Activated gamma-delta T cell treated with Interleukin-2 at 50 U/mL for 16 hours (primary cell): ENCODE data around the gene TRIM17.
"Not testable (repeated sequence)": the region's sequence is repeated elsewhere in the genome, so short reads cannot be mapped to it uniquely, and the experiment has no call there.

Experiments
- DNase-seq: peaks from one replicate; pipeline ENCODE4 v3.0.0-alpha.2; 2020

TRIM17 gene

DNA sequence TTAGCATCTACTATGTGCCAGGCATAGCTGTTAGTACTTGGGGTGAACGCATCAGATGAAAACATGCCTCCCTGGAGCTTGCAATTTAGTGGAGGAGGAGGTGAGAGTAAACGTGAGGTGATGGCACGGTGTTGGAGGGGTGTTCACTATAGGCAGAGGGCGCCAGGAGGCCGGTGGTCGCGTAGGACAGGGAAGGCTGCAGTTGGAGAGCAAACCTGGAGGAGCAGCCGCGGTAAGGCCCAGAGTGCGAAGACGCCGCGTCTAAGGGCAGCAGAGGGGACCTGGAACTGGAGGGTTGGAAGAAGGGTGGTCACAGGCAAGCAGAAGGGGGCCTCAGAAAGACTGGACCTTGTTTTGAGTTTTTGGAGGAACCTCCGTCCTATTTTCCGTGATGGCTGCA, 30.2 kb upstream of the TRIM17 start:
- DNase-seq: no peak

DNA sequence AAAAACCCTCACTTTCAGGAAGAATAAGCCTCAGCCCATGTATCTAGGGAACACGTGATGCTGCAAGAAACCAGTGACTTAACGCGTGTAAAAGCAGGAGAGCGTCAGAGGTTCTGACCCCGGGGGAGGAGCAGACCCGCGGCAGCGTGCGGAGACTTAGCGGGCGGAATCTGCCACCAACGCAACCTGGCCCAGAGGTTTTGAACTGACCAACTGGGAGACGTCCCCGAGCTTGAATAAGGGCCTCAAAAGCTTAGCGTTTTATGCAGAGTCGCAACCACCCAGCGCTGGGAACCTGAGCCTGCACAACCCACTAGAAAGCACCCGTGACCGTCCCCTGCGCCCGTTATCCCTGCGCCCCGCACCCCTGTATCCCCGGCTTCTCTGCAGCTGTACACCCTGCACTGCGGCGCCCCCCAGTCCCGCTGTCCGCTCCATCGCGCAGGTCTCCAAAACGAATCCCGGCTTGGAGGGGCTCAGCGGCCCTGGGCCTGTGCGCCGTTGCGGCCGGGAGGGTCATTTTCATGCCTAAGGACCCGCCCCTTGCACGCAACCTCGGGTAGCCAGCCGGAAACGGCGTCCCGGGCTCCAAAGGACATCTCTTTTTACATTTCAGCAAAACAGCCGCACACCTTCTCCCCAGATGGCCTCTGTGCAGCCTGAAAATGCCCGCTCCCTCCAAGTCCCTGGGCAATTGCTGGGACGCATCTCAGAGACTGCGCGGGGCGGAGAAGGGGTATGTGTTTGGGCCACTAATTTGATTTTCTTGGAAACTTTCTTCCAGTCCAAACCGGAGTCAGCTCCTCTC, 29.4 kb upstream of the TRIM17 start:
- no peak for DNase-seq

DNA sequence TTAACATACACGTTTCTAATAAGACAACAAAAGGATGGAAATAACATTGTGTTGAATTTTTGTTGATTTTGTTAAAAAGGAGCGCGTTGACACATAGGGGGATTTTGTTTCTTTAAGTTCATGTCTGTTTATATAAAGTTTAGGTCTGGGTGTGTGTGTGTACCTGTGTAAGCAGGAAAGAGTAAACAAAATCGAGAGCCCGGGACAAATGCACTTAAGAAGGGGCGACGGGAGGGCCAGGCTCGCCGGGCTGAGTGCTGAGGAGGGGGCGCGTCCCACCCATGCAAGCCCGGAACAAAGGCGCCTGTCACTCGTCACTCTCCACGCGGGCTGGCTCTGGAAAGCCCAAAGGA, 28.8 kb upstream of the TRIM17 start:
- no peak for DNase-seq

DNA sequence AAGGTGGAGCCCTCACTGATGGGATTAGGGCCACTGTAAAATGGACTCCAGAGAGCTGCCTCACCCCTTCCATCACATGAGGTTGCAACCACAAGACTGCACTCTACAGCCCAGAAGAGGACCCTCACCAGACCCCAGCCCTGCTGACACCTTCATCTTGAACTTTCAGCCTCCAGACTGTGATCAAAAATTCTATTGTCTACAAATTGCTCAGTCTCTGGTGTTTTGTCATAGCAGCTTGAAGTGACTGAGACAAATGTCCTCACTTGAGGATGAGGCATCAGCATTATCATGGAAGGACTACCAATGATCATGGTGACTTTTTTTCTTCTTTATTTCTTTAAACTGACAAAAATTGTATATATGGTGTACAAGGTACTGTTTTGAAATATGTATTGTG, 26.7 kb upstream of the TRIM17 start:
- no peak for DNase-seq

DNA sequence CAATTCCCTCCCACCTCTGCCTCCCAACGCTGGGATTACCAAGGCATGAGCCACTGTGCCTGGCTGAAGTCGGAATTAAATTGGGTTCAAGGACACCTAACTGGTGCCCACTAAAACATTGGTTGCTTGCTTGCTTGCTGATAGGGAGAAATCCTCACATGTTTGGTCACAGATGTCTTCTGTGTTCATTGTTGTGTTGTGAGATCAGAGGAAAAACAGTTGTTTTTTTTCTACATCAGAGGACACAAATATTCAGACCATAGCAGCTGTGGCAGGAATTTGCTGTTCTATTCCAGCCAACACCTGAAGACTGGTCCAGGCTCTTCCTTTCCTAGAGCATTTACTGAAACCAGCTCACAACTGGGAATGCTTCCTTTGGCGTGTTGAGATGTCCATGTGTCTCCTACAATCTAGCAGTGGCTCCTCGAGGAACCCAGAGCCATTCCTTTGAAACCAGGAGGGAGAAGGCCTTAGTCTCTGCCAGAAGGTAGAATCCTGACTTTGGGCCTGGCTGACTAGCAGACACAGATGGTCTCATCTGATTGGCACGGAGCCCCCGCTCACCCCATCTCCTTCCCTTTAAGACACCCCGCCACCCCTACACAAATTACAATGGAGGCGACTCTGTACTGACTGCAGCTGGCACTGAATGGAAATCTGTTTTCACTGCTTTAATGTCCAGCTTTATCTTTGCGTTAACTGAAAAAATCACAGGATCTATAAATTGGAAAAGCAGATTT, 24.3 kb upstream of the TRIM17 start:
- DNase-seq: no peak

DNA sequence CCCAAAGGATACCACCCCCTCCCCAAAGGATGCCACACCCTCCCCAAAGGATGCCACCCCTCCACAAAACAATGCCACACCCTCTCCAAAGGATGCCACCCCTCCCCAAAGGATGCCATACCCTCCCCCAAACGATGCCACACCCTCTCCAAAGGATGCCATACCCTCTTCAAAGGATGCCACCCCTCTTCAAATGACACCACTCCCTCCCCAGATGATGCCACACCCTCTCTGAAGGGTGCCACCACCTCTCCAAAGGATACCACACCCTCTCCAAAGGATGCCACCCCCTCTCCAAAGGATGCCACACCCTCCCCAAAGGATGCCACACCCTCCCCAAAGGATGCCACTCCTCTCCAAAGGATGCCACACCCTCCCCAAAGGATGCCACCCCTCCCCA, 21.6 kb upstream of the TRIM17 start:
- DNase-seq: no peak

DNA sequence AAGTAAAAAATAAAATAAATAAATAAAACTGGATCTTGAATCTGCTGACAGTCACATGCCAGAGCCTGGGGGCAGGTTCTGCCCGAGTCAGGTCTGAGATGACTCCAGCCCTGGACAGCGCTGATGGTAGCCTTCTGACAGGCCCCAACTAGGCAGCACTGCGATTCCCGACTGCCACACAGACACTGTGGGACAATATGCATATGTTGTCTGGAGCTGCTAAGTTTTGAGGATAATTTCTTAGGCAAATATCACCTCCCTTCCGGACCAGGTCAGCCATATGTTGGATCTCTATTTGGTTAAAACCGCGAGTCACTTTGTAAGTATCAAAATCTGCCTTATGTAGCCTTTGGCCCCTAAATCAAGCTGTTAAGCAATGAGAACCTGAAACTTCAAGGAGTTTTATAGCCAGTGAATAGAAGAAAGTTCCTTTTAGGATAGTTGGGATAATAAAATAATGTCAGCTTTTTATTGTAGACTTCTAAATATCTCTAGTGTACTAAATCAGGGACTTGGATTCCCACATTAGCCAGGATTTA, 20.8 kb upstream of the TRIM17 start:
- no peak for DNase-seq

DNA sequence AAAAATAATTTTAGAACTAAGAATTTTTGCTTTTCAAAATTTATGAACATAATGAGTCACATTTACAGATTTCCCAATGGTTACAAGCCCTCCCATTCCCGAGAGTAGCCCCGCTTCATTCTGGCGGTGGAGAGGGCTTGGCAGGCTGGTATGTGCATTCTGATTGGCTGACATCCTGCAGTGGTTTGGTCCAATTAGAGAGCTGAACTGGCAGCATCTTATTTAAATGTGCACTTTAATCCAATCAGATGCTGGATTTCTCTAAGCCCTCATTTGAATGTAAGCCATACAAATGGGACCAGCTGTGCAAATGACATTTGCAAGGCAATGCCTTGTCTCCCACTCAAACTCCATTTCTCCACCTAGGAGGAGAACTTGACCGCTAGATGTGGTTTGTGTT, 18.0 kb upstream of the TRIM17 start:
- no peak for DNase-seq

DNA sequence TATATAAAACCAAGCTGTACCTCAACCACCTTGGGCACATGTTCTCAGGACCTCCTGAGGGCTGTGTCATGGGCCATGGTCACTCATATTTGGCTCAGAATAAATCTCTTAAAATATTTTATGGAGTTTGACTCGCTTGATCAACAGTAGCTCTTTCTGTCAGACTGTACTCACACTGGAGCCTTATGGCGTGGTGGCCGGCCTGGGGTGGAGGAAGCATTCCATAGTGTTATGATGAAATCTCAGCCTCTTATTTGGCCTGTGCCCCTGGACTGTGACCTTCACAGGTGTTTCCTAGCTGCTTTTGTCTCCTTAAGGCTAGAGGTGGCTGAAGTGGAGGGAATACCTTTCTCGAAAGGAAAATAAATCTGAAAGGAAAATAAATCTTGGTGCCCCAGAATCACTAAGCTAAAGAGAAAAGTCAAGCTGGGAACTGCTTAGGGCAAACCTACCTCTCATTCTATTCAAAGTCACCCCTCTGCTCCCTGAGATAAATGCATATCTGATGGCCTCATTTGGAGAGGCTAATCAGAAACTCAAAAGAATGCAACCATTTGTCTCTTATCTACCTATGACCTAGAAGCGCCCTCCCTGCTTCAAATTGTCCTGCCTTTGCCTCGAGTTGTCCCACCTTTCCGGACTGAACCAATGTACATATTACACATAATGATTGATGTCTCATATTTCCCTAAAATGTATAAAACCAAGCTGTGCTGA, 16.8 kb upstream of the TRIM17 start:
- DNase-seq: not testable (repeated sequence)

DNA sequence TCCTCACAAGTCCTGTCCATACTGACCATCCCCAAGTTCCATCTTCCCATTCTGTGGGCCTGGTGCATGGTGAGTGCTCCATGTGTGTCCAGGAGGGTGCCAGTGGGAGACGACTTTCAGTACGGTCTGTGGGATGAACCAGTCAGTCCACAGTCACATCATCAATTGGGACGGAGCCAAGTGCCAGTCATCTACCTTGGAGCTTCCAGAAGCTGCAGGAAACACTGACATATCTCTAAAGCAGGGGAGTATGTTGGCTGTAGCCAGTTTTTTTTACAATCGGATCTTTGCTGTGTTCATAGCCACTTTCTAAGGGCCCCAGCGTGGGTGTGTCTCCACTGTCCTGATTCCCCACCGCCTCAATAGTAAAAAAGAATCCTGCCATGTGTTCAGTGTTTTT, 13.6 kb upstream of the TRIM17 start:
- no peak for DNase-seq

DNA sequence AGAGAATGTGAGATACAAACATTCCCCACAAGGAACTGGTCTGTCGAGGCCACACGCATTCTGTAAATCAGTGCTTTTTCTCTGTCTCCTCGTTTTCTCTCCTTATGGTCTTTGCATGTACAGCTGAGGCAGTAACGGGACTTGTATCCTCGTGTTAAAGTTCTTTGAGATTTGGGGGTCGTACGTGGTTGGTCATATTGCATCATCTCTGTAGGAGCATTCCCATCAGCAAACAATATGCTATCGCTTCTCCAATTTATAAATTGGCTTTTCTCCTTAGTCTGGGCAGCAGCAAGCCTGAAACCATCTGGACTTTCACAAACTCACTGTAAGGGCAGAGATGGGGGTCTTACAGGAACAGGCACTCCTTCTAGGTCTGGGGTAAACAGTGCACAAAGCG, 13.0 kb upstream of the TRIM17 start:
- no peak for DNase-seq

DNA sequence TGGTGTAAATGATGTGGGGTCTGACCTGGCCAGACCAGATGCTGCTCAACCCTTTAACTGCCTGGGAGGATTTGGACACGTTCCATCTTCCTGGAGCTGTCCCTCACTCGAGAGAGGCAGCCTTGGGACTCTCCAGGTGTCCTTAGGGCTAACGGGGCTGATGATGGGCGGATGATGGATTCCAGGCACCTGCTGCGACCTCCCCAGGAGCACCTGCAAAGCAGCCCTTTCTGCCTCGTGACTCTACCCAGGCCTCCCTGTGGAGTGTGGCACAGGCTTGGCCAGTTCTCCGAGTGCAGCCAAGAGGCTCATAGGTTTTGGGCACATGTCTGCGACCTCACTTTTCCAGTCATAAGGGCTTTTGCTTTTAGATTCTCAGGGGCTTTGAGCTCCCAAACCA, 12.3 kb upstream of the TRIM17 start:
- no peak for DNase-seq

DNA sequence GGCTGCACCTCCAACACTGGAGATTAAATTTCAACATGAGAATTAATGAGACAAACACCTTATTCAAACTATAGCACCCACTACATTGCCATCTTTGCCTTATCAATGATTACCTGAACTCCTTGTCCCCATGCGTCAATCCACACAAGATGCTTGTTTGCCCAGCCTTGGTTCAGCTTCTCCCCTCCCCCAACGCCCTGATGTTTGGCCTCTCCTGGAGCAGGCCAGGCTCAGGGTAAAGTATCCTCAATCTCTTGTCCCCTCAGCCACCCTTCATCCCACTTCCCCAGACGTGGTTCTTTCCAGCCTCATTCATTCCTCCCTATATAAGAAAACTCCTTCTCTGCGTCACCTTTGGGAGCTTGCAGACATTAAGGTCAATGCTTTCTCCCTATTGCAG, 11.8 kb upstream of the TRIM17 start:
- no peak for DNase-seq

DNA sequence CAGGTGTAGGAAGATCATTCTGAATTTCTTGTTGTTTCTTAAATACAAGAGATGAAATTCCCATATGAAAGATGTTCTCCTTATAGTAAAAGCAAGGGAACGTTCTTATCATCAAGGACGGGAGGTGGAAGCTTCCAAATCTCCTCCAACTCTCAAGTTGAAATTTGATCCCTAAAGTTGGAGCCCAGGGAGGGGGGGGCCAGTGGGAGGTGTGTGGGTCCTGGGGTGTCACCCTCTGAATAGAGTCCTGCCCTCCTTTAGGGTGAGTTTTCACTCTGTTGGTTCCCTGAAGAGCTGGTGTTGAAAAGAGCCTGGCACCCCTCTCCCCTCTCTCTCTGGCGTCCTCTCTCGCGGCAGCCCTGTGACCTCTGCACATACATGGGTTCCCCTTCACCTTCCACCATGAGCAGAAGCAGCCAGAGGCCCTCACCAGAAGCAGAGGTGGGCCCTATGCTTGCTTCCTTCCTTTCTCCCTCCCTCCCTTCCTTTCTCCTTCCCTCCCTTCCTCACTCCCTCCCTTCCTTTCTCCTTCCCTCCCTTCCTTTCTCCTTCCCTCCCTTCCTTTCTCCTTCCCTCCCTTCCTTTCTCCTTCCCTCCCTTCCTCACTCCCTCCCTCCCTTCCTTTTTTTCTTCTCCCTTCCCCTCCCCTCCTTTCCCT, 10.0 kb upstream of the TRIM17 start:
- no peak for DNase-seq

DNA sequence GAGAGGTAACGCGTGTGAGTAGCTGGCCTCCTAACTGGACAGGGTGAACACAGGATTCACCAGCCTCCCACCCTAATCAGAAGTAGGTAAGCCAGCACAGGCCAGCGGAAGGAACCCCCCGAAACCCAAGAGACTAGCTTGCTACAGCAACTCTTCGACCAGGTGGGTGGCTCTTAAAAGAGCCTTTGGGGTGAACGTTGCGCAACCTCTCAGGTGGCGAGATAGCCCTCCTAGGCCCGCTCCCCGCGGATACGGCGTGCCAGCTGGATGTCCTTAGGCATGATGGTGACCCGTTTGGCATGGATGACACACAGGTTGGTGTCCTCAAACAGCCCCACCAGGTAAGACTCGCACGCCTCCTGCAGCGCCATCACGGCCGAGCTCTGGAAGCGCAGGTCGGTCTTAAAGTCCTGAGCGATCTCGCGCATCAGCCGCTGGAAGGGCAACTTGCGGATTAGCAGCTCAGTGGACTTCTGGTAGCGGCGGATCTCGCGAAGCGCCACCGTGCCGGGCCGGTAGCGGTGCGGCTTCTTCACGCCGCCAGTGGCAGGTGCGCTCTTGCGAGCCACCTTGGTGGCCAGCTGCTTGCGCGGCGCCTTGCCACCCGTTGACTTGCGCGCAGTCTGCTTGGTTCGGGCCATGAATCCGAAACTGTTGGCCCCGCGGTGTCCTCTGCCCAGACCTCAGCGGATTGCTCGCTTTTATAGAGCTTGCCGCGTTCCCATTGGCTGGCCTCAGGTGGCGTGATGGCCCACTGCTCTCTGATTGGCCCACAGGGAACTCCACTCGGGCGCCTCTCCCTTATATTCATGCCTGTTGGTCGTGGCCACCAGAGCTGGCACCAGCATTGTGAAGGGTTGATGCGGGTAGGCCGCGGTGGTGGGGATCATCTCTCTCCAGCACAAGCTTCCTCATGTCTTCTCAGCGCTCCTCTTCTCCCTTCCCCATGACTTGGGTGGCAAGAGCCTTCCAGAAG, 8.3 kb upstream of the TRIM17 start:
- DNase-seq: no peak

DNA sequence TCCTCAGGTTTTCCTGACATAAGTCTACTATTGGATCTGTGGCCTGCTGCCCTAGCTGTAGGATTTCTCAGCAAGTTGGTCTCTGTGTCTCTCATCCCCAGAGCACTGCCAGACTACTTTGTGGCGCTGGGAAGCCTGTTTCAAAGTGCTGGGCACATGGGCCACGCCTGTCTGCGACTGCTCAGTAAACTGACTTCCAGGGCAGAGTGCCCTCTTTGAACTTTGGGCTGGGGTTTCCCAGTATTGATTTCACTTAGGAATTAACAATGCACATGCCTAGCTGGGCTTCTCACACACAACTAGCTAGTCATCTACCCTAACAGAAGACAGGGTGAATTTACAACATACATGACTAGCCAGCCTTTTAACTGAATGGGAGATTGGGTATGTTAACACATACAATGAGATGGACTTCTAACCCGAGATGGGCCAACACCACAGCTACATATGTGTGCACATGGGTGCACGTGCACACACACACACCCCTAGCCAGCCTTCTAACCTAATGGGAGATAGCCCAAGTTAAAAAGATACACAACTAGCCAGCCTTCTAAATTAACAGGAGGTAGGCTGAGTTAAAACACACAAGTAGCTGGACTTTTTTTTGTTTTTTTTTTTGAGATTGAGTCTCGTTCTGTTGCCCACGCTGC, 6.9 kb upstream of the TRIM17 start:
- DNase-seq: no peak

DNA sequence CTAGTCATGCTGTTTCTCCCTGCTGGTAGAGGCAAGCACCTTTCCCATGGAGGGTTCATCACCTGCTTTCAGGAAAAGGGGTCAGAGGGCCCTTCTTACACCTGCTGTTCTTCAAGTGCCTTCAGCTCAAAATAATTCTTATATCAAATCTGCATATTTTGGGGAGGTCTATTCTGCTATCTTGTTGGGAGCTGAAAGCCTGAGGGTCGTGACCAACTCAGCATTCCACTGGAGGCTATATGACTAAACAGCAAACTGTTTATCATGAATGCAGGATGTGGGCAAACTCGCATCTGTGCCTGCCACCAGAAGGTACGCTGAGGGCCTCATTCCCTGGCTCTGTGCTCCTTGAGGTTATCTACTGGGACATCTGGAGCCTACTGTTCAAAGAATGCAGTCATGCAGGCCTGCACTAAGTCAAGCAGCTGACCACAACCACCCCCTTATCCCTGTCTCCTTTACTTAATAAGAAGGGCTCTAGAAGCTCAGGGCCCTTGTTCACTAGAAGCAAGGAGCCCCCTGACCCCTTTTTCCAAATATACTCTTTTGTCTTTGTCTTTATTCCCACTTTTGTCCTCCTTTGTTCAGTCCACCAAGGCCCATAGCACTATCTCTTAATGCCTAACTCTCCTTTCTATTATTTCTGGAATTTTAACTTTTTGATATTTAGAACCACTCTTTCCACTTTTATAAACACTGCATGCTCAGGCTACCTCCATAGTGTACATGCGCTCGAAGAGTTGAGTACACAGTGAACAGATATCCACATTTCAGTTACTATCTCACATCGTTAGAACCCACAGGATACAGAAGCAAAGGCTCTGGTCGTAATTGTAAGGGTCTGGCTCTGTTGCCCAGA, 4.5 kb upstream of the TRIM17 start:
- no peak for DNase-seq

DNA sequence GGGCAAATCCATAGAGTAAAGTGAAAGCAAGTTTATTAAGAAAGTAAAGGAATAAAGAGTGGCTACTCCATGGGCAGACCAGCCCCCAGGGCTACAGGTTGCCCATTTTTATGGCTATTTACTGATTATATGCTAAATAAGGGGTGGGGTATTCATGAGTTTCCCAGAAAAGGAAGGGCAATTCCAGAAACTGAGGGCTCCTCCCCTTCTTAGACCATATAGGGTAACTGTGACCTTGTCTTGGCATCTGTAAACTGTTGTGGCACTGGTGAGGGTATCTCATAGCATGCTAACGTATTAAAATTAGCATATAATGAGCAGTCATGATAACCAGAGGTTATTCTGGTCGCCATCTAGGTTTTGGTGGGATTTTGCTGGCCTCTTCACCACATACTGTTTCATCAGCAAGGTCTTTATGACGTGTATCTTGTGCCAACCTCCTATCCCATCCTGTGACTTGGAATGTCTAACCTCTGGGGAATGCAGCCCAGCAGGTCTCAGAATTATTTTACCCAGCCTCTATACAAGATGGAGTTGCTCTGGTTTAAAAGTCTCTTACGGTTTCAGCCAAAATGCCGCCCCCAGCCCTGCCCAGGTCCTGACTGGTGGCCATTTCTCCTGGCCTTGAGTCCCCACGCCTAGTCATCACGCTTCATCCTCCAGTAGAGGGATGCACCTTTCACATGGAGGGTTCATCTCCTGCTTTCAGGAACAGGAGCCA, 982 bp upstream of the TRIM17 start:
- no peak for DNase-seq

DNA sequence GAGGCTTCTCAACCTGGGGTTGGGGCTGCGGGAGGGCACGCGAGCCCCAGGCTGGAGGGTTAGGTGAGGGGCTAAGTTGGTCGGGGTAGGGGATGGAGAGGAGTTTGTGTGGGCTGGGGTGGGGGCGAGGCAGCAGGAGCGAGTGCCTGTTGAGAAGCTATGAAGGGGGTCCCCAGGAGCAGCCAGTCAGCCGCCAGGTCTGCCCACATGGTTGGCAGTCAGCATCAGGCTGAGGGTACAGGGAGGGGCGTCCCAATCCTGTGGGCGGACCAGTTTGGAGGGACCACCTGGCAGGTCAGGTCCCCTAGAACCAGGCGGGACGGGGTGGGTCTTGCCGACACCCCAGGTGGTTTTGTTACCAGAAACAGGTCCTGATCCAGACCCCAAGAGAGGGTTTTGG, 400 bp upstream of the TRIM17 start:
- DNase-seq: no peak

DNA sequence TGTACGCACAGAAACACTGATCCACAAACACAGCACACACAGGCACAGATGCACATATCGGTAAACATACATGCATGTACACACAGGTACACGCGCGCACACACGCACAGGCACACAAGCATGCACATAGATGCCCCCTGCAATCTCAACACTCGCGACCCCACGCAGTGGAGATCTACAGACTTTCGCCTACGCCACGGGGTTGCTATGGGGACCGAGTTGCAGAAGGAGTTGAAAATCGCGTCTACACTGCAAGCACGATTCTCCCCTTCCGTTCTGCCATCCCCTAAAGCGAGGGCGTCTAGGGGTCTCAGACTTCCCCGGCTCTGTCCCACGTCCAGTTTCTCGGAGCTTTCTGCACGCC, 826 bp downstream of the TRIM17 start:
- DNase-seq: no peak
